ENCODE measurements around the gene ALS2. TPM values are rescaled to one million over a fixed set of nuclear protein-coding genes. Genes with fewer than 3 reads are reported as not detected.

The ALS2 gene
- 20.4 and 23.8 TPM in 2 replicates for total RNA-seq (2014; rRNA removed)
- percentile 78 among the genes with signal in this experiment for Bru-seq, nascent RNA
- BruChase-seq, experiment 1, labeled RNA remaining after a 6-hour chase, result percentile 85 among the genes with signal in this experiment
- percentile 89 among the genes with signal in this experiment for BruChase-seq, experiment 2, labeled RNA remaining after a 2-hour chase
- long read RNA-seq, full-length matches to known transcripts, result 22 of 48 reads
- long read RNA-seq, partial matches to known transcripts, result 12 of 48 reads
- long read RNA-seq, other reads (novel, unspliced or antisense), result 14 of 48 reads

GRCh38 chr2:201780674-201781493, at the start of gene ALS2:
ALS2 (minus strand) TSS chr2:201780933; CDS start chr2:201768885, 12,048 bp downstream.
- no peaks in the 10 kb centered on the region for H3F3A ChIP-seq (ENCODE audit: low read length, unreplicated experiment)
- H2AFZ ChIP-seq (ENCODE audit: low read length), result peak within 1 kb of the TSS; percentile 98
- H3K4me2 ChIP-seq (ENCODE audit: low read length), result peak within 1 kb of the TSS; percentile 90
- H3K9me2 ChIP-seq (replicated peaks; ENCODE audit: low read length), result no peaks in the 10 kb centered on the region
- H3K4me1 ChIP-seq (ENCODE audit: insufficient read depth, low read length), result peaks cover 45% of the 10 kb centered on the region
- no peaks in the 10 kb centered on the region for H3K27me3 ChIP-seq (ENCODE audit: low read length)
- peak; percentile 97 for DNase-seq
- TSS peak; percentile 97 for BruUV-seq (replicated peaks)
- intact Hi-C loops (cut with micrococcal nuclease), result loop anchor here (1.0 kb wide), 1 partner anchor 17 kb away; no protein-coding TSS in a partner anchor
- H3K79me2 ChIP-seq (ENCODE audit: low read length), result peaks cover 48% of the 10 kb centered on the region
- H3K36me3 ChIP-seq (ENCODE audit: low read depth, low read length), result no peaks in the 10 kb centered on the region
- POLR2A ChIA-PET (ENCODE audit: unreplicated experiment), result interaction anchor here (0.6 to 1.1 kb wide), 7 partner anchors 12 to 330 kb away, joined by 3 to 33 read pairs (median 5); partner anchors contain the start of genes STRADB and TRAK2
- peak; percentile 87 for ATAC-seq
- CTCF ChIA-PET, result interaction anchor here (0.8 to 1.4 kb wide), 2 partner anchors 12 to 83 kb away, joined by 4 to 7 read pairs; partner anchors contain the start of gene MPP4
- H3K4me3 ChIP-seq (ENCODE audit: low read length), result peak within 1 kb of the TSS; percentile 97
- H3K9ac ChIP-seq (ENCODE audit: low read length), result peak within 1 kb of the TSS; percentile 84
- H3K9me3 ChIP-seq (ENCODE audit: low read length), result no peaks in the 10 kb centered on the region
- peaks cover 21% of the 10 kb centered on the region; the same call in 1 of the 2 replicates for H4K20me1 ChIP-seq (ENCODE audit: low read length)
- TF ChIP-seq EZH2phosphoT487 (IDR thresholded peaks at IDR 0.05; ENCODE audit: borderline replicate concordance, low read length), result no peak
- TF ChIP-seq EZH2 (IDR thresholded peaks at IDR 0.05; ENCODE audit: low read length, unreplicated experiment), result no peak
- no peak for TF ChIP-seq CTCF (conservative IDR thresholded peaks at IDR 0.05; ENCODE audit: low read depth, low read length)
- peak within 1 kb of the TSS; percentile 59 for H3K27ac ChIP-seq (ENCODE audit: low read length)

DNA sequence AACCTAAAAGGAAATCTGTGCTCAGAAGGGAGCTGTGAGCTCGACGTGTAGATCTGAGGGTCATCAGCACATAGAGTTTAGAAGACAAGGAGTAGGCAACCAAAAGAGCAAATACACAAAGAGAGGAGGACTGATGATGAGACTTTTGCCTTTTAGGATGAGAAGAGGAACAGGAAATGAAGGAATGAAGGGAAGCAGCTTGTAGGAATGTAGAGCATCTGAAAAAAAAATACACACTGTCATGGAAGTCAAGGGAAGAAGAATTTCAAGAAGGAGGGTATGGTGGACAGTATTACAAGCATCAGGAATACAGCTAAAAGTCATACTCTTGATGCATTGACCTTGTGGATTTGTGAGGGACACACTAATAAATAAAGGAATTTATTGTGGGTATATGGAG, 47.5 kb upstream of the ALS2 start:
- Histone ChIP-seq H3K79me2 (ENCODE audit: low read length) (no peaks in the 10 kb centered on the region), H4K20me1 (ENCODE audit: low read length) (no peaks in the 10 kb centered on the region), H2AFZ (ENCODE audit: low read length) (no peak overlapping the region), H3K9me3 (ENCODE audit: low read length) (no peaks in the 10 kb centered on the region), H3K27me3 (ENCODE audit: low read length) (no peaks in the 10 kb centered on the region), H3K4me1 (ENCODE audit: insufficient read depth, low read length) (no peaks in the 10 kb centered on the region), H3F3A (ENCODE audit: low read length, unreplicated experiment) (no peaks in the 10 kb centered on the region), H3K9ac (ENCODE audit: low read length) (no peak overlapping the region), H3K4me2 (ENCODE audit: low read length) (no peak overlapping the region), H3K9me2 (replicated peaks; ENCODE audit: low read length) (no peaks in the 10 kb centered on the region), H3K4me3 (ENCODE audit: low read length) (no peak overlapping the region), H3K36me3 (ENCODE audit: low read depth, low read length) (no peaks in the 10 kb centered on the region), H3K27ac (ENCODE audit: low read length) (no peak overlapping the region)
- no TSS peak for BruUV-seq (replicated peaks)
- ATAC-seq (no peak), DNase-seq (no peak)
- POLR2A ChIA-PET (ENCODE audit: unreplicated experiment), result no interaction called here
- TF ChIP-seq EZH2 (IDR thresholded peaks at IDR 0.05; ENCODE audit: low read length, unreplicated experiment) (no peak), EZH2phosphoT487 (IDR thresholded peaks at IDR 0.05; ENCODE audit: borderline replicate concordance, low read length) (no peak)
- CTCF ChIA-PET, result no interaction called here
- intact Hi-C loops (cut with micrococcal nuclease), result no loop called here

DNA sequence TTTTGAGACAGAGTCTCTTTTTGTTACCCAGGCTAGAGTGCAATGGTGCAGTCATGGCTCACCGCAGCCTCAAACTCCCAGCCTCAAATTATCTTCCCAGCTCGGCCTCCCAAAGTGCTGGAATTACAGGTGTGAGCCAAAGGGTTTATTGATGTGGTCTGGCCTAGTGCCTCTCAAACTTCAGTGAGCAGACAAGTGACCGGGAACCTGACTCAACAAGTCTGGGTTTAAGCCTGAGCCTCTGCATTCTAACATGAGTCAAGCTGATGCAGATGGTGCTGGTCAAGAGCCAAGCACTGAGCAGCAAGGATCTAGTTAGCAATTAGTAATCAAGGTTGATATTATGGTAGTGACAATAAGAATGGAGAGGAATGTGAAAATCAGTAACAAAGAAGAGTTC, 46.9 kb upstream of the ALS2 start:
- Histone ChIP-seq H2AFZ (ENCODE audit: low read length) (no peak overlapping the region), H3K36me3 (ENCODE audit: low read depth, low read length) (no peaks in the 10 kb centered on the region), H3K4me2 (ENCODE audit: low read length) (no peak overlapping the region), H3K4me3 (ENCODE audit: low read length) (no peak overlapping the region), H3K27me3 (ENCODE audit: low read length) (no peaks in the 10 kb centered on the region), H3K79me2 (ENCODE audit: low read length) (no peaks in the 10 kb centered on the region), H3K9ac (ENCODE audit: low read length) (no peak overlapping the region), H3K9me3 (ENCODE audit: low read length) (no peaks in the 10 kb centered on the region), H3K9me2 (replicated peaks; ENCODE audit: low read length) (no peaks in the 10 kb centered on the region), H3K4me1 (ENCODE audit: insufficient read depth, low read length) (no peaks in the 10 kb centered on the region), H3K27ac (ENCODE audit: low read length) (no peak overlapping the region), H4K20me1 (ENCODE audit: low read length) (no peaks in the 10 kb centered on the region), H3F3A (ENCODE audit: low read length, unreplicated experiment) (no peaks in the 10 kb centered on the region)
- BruUV-seq (replicated peaks), result no TSS peak
- intact Hi-C loops (cut with micrococcal nuclease), result no loop called here
- ChIA-PET CTCF (no interaction called here), POLR2A (ENCODE audit: unreplicated experiment) (no interaction called here)
- ATAC-seq (no peak), DNase-seq (peak; percentile 22)
- TF ChIP-seq EZH2 (IDR thresholded peaks at IDR 0.05; ENCODE audit: low read length, unreplicated experiment) (no peak), EZH2phosphoT487 (IDR thresholded peaks at IDR 0.05; ENCODE audit: borderline replicate concordance, low read length) (no peak), CTCF (conservative IDR thresholded peaks at IDR 0.05; ENCODE audit: low read depth, low read length) (no peak)

All from PC-3 (cell line).